ENCODE data around the gene TCIRG1. TPM values are rescaled to one million over a fixed set of nuclear protein-coding genes. Genes with fewer than 3 reads are reported as not detected.

Gene TCIRG1
- total RNA-seq, 5 donors from 2014 or later (not counting 1 experiment from before 2014, with no cell fraction given), result 184 to 292 (median 246) TPM

- CTCF ChIA-PET, result no interaction called here
- DNase-seq (no peak), ATAC-seq (replicated peaks in 1 of 4) (no peak)
- no peaks in the 10 kb centered on the region for H3K36me3 ChIP-seq (ENCODE audit: control insufficient read depth in 2 of 2, extremely low read depth in 1 of 2, insufficient read depth in 1 of 2, low read length in 1 of 2)
- Mint-ChIP-seq H3K36me3 (peaks cover 8% of the 10 kb centered on the region), H3K9me3 (no peaks in the 10 kb centered on the region), H3K27me3 (no peaks in the 10 kb centered on the region), H3K4me3 (no peak overlapping the region), H3K4me1 (no peaks in the 10 kb centered on the region), H3K27ac (no peak overlapping the region)
- POLR2A ChIA-PET, result no interaction called here
- H3K27ac ChIP-seq (ENCODE audit: low read length), result no peak overlapping the region
- H3K27me3 ChIP-seq (replicated peaks in 1 of 2; ENCODE audit: control insufficient read depth in 2 of 2, extremely low read depth in 1 of 2, insufficient read depth in 2 of 2, low read length in 1 of 2), result no peaks in the 10 kb centered on the region
- H3K4me3 ChIP-seq (ENCODE audit: control insufficient read depth in 1 of 2, extremely low read depth in 1 of 2, low read length in 1 of 2), result no peak overlapping the region
- no peaks in the 10 kb centered on the region for H3K9me3 ChIP-seq
- no peaks in the 10 kb centered on the region for H3K4me1 ChIP-seq (ENCODE audit: control insufficient read depth in 1 of 2, extremely low read depth in 1 of 2, insufficient read depth in 2 of 2, low read length in 2 of 2)
- 87% methylated on average over 3 of the region's 9 CpGs for WGBS (ENCODE audit: insufficient coverage)
Measured at GRCh38 chr11:68081691-68082090, 42.9 kb downstream of the TCIRG1 start.

DNA sequence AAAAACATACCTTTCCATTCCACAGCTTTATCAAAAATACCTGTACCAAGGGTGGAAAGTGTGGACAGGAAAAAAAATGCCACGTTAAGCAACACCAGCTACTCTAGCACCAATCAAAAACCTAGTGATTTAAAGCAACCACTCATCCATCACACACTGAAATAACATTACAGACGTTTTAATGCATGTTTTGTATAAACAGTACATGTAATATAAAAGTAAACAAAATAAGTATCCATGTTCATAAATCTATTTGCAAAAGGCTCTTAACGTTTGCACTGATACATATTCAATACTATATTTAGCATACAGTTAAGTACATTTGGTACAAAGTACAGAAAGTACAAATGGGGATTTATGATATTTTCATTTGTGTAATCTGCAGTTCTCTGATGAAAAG lies 43.7 kb downstream of the TCIRG1 start:
- Mint-ChIP-seq H3K27ac (no peak overlapping the region), H3K4me1 (no peaks in the 10 kb centered on the region), H3K4me3 (no peak overlapping the region), H3K36me3 (peaks cover 8% of the 10 kb centered on the region), H3K9me3 (no peaks in the 10 kb centered on the region), H3K27me3 (no peaks in the 10 kb centered on the region)
- POLR2A ChIA-PET, result no interaction called here
- H3K36me3 ChIP-seq (ENCODE audit: control insufficient read depth in 2 of 2, extremely low read depth in 1 of 2, insufficient read depth in 1 of 2, low read length in 1 of 2), result no peaks in the 10 kb centered on the region
- no peaks in the 10 kb centered on the region for H3K9me3 ChIP-seq
- WGBS (ENCODE audit: insufficient coverage), result no CpG with 5 or more reads among the region's 3 CpGs
- H3K4me1 ChIP-seq (ENCODE audit: control insufficient read depth in 1 of 2, extremely low read depth in 1 of 2, insufficient read depth in 2 of 2, low read length in 2 of 2), result no peaks in the 10 kb centered on the region
- ATAC-seq (replicated peaks in 1 of 4), result no peak
- H3K27ac ChIP-seq (ENCODE audit: low read length), result no peak overlapping the region
- CTCF ChIA-PET, result no interaction called here
- DNase-seq, result no peak
- no peaks in the 10 kb centered on the region for H3K27me3 ChIP-seq (replicated peaks in 1 of 2; ENCODE audit: control insufficient read depth in 2 of 2, extremely low read depth in 1 of 2, insufficient read depth in 2 of 2, low read length in 1 of 2)
- H3K4me3 ChIP-seq (ENCODE audit: control insufficient read depth in 1 of 2, extremely low read depth in 1 of 2, low read length in 1 of 2), result no peak overlapping the region

GRCh38 chr11:68083517-68083916 lies 44.7 kb downstream of the TCIRG1 start:
- Histone ChIP-seq H3K4me3 (ENCODE audit: control insufficient read depth in 1 of 2, extremely low read depth in 1 of 2, low read length in 1 of 2) (no peak overlapping the region), H3K27me3 (replicated peaks in 1 of 2; ENCODE audit: control insufficient read depth in 2 of 2, extremely low read depth in 1 of 2, insufficient read depth in 2 of 2, low read length in 1 of 2) (no peaks in the 10 kb centered on the region), H3K27ac (ENCODE audit: low read length) (no peak overlapping the region), H3K36me3 (ENCODE audit: control insufficient read depth in 2 of 2, extremely low read depth in 1 of 2, insufficient read depth in 1 of 2, low read length in 1 of 2) (no peaks in the 10 kb centered on the region), H3K4me1 (ENCODE audit: control insufficient read depth in 1 of 2, extremely low read depth in 1 of 2, insufficient read depth in 2 of 2, low read length in 2 of 2) (no peaks in the 10 kb centered on the region), H3K9me3 (no peaks in the 10 kb centered on the region)
- ATAC-seq (replicated peaks in 1 of 4) (no peak), DNase-seq (no peak)
- Mint-ChIP-seq H3K4me1 (no peaks in the 10 kb centered on the region), H3K27me3 (no peaks in the 10 kb centered on the region), H3K9me3 (no peaks in the 10 kb centered on the region), H3K4me3 (no peak overlapping the region), H3K36me3 (peaks cover 8% of the 10 kb centered on the region), H3K27ac (no peak overlapping the region)
- POLR2A ChIA-PET, result interaction anchor here in 1 of 2 donors (0.6 kb wide), 1 partner anchor 29 kb away, joined by 3 read pairs; no protein-coding TSS in a partner anchor
- CTCF ChIA-PET, result no interaction called here
- 88% methylated on average over 1 of the region's 3 CpGs for WGBS (ENCODE audit: insufficient coverage)

GRCh38 chr11:68089679-68090078 lies 50.9 kb downstream of the TCIRG1 start:
- H3K9me3 ChIP-seq, result no peaks in the 10 kb centered on the region
- no peaks in the 10 kb centered on the region for H3K36me3 ChIP-seq (ENCODE audit: control insufficient read depth in 2 of 2, extremely low read depth in 1 of 2, insufficient read depth in 1 of 2, low read length in 1 of 2)
- ATAC-seq (replicated peaks in 1 of 4) (no peak), DNase-seq (no peak)
- no peak overlapping the region for H3K27ac ChIP-seq (ENCODE audit: low read length)
- CTCF ChIA-PET, result no interaction called here
- no peak overlapping the region for H3K4me3 ChIP-seq (ENCODE audit: control insufficient read depth in 1 of 2, extremely low read depth in 1 of 2, low read length in 1 of 2)
- 88% methylated on average over 5 of the region's 8 CpGs for WGBS (ENCODE audit: insufficient coverage)
- POLR2A ChIA-PET, result no interaction called here
- no peaks in the 10 kb centered on the region for H3K9me3 Mint-ChIP-seq
- H3K27me3 Mint-ChIP-seq, result no peaks in the 10 kb centered on the region
- H3K4me3 Mint-ChIP-seq, result no peak overlapping the region
- no peaks in the 10 kb centered on the region for H3K36me3 Mint-ChIP-seq
- no peak overlapping the region for H3K27ac Mint-ChIP-seq
- H3K27me3 ChIP-seq (replicated peaks in 1 of 2; ENCODE audit: control insufficient read depth in 2 of 2, extremely low read depth in 1 of 2, insufficient read depth in 2 of 2, low read length in 1 of 2), result no peaks in the 10 kb centered on the region
- H3K4me1 ChIP-seq (ENCODE audit: control insufficient read depth in 1 of 2, extremely low read depth in 1 of 2, insufficient read depth in 2 of 2, low read length in 2 of 2), result peaks cover 0 to 2% of the 10 kb centered on the region in 2 experiments
- H3K4me1 Mint-ChIP-seq, result peaks cover 5 to 10% (median 6%) of the 10 kb centered on the region in 3 donors

- no peak overlapping the region for H3K4me3 Mint-ChIP-seq
- Histone ChIP-seq H3K9me3 (no peaks in the 10 kb centered on the region), H3K4me3 (ENCODE audit: control insufficient read depth in 1 of 2, extremely low read depth in 1 of 2, low read length in 1 of 2) (no peak overlapping the region), H3K27ac (ENCODE audit: low read length) (no peak overlapping the region), H3K27me3 (replicated peaks in 1 of 2; ENCODE audit: control insufficient read depth in 2 of 2, extremely low read depth in 1 of 2, insufficient read depth in 2 of 2, low read length in 1 of 2) (no peaks in the 10 kb centered on the region), H3K4me1 (ENCODE audit: control insufficient read depth in 1 of 2, extremely low read depth in 1 of 2, insufficient read depth in 2 of 2, low read length in 2 of 2) (peaks cover 0 to 2% of the 10 kb centered on the region in 2 experiments), H3K36me3 (ENCODE audit: control insufficient read depth in 2 of 2, extremely low read depth in 1 of 2, insufficient read depth in 1 of 2, low read length in 1 of 2) (no peaks in the 10 kb centered on the region)
- H3K36me3 Mint-ChIP-seq, result no peaks in the 10 kb centered on the region
- no CpG with 5 or more reads among the region's 1 CpG for WGBS (ENCODE audit: insufficient coverage)
- H3K27ac Mint-ChIP-seq, result no peak overlapping the region
- H3K27me3 Mint-ChIP-seq, result no peaks in the 10 kb centered on the region
- no peak for ATAC-seq (replicated peaks in 1 of 4)
- DNase-seq, result no peak
- ChIA-PET CTCF (no interaction called here), POLR2A (no interaction called here)
- H3K4me1 Mint-ChIP-seq, result peaks cover 5 to 10% (median 6%) of the 10 kb centered on the region in 3 donors
- no peaks in the 10 kb centered on the region for H3K9me3 Mint-ChIP-seq
Measured at GRCh38 chr11:68090287-68090686, 51.5 kb downstream of the TCIRG1 start.

DNA sequence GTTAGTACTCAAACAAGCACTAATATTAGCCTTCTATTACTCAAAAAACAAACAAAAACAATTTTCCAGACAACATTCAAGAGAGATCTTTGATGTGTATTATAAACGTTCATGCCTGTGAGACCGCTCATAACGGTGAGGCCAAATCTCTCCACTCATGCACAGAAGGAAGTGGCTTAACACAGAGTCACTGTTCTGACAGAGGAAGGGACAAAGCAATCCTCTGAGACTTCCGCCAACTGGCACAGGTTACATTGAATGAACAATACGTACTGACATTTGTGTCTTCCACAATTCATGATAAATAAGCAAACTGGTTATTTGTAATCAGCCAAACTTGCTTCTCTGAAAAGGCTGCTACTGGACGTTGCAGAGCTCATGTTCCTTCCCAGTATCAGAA lies 51.9 kb downstream of the TCIRG1 start:
- H3K27me3 Mint-ChIP-seq, result no peaks in the 10 kb centered on the region
- H3K27ac Mint-ChIP-seq, result no peak overlapping the region
- H3K27me3 ChIP-seq (replicated peaks in 1 of 2; ENCODE audit: control insufficient read depth in 2 of 2, extremely low read depth in 1 of 2, insufficient read depth in 2 of 2, low read length in 1 of 2), result no peaks in the 10 kb centered on the region
- no peaks in the 10 kb centered on the region for H3K36me3 Mint-ChIP-seq
- H3K27ac ChIP-seq (ENCODE audit: low read length), result no peak overlapping the region
- CTCF ChIA-PET, result no interaction called here
- no peaks in the 10 kb centered on the region for H3K9me3 Mint-ChIP-seq
- ATAC-seq (replicated peaks in 1 of 4) (peak in 3 of 4 experiments; percentile 43 to 48 (median 44)), DNase-seq (peak in 2 of 35 experiments; percentile 2 to 17)
- H3K4me3 Mint-ChIP-seq, result no peak overlapping the region
- POLR2A ChIA-PET, result interaction anchor here in 1 of 2 donors (0.6 kb wide), 1 partner anchor 49 kb away, joined by 4 read pairs; no protein-coding TSS in a partner anchor
- peaks cover 0 to 2% of the 10 kb centered on the region in 2 experiments for H3K4me1 ChIP-seq (ENCODE audit: control insufficient read depth in 1 of 2, extremely low read depth in 1 of 2, insufficient read depth in 2 of 2, low read length in 2 of 2)
- 82% methylated on average over 2 of the region's 6 CpGs for WGBS (ENCODE audit: insufficient coverage)
- H3K36me3 ChIP-seq (ENCODE audit: control insufficient read depth in 2 of 2, extremely low read depth in 1 of 2, insufficient read depth in 1 of 2, low read length in 1 of 2), result no peaks in the 10 kb centered on the region
- H3K4me3 ChIP-seq (ENCODE audit: control insufficient read depth in 1 of 2, extremely low read depth in 1 of 2, low read length in 1 of 2), result no peak overlapping the region
- no peaks in the 10 kb centered on the region for H3K9me3 ChIP-seq
- peaks cover 5 to 10% (median 6%) of the 10 kb centered on the region in 3 donors for H3K4me1 Mint-ChIP-seq

DNA sequence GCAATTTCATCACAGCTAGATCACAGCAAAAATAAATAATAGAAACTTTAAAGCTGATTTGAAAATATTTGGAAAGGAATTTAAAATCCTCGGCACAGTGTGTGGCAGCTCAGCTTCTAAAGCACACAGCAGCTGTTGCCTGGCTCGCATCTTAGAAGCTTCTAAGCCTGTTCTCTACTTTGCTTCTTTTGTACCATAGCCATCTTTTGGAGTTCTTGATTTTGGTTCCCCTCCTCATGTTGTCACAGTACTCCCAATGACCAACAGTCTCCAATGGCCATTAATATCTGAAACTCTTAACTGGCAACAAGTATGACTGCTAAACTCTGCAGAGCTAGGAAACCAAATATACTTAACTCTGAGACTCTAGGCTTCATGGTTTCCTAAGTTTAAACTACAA lies 53.6 kb downstream of the TCIRG1 start:
- POLR2A ChIA-PET, result no interaction called here
- no peak overlapping the region for H3K27ac ChIP-seq (ENCODE audit: low read length)
- Mint-ChIP-seq H3K9me3 (no peaks in the 10 kb centered on the region), H3K4me1 (peaks cover 5 to 10% (median 6%) of the 10 kb centered on the region in 3 donors), H3K27me3 (no peaks in the 10 kb centered on the region), H3K27ac (no peak overlapping the region), H3K4me3 (no peak overlapping the region), H3K36me3 (no peaks in the 10 kb centered on the region)
- H3K36me3 ChIP-seq (ENCODE audit: control insufficient read depth in 2 of 2, extremely low read depth in 1 of 2, insufficient read depth in 1 of 2, low read length in 1 of 2), result no peaks in the 10 kb centered on the region
- H3K27me3 ChIP-seq (replicated peaks in 1 of 2; ENCODE audit: control insufficient read depth in 2 of 2, extremely low read depth in 1 of 2, insufficient read depth in 2 of 2, low read length in 1 of 2), result no peaks in the 10 kb centered on the region
- CTCF ChIA-PET, result interaction anchor here in 1 of 2 donors (0.6 kb wide), 1 partner anchor 90 kb away, joined by 5 read pairs; no protein-coding TSS in a partner anchor
- ATAC-seq (replicated peaks in 1 of 4) (no peak), DNase-seq (no peak)
- H3K4me3 ChIP-seq (ENCODE audit: control insufficient read depth in 1 of 2, extremely low read depth in 1 of 2, low read length in 1 of 2), result no peak overlapping the region
- 100% methylated on average over 2 of the region's 2 CpGs for WGBS (ENCODE audit: insufficient coverage)
- H3K9me3 ChIP-seq, result no peaks in the 10 kb centered on the region
- H3K4me1 ChIP-seq (ENCODE audit: control insufficient read depth in 1 of 2, extremely low read depth in 1 of 2, insufficient read depth in 2 of 2, low read length in 2 of 2), result peaks cover 0 to 2% of the 10 kb centered on the region in 2 experiments

Measured in T-cell (primary cell).